Measurements from ENCODE around the gene FRMD1.

Gene FRMD1

GRCh38 chr6:168101590-168102314, 22.7 kb upstream of the FRMD1 start:
- H3K4me2 ChIP-seq (ENCODE audit: low read length): no peak overlapping the region
- no peaks in the 10 kb centered on the region for H3K9me2 ChIP-seq (replicated peaks; ENCODE audit: control insufficient read depth, low read length)
- no peaks in the 10 kb centered on the region for H3K36me3 ChIP-seq (ENCODE audit: control insufficient read depth, low read length)
- H3K27ac ChIP-seq (ENCODE audit: low read depth, low read length): no peak overlapping the region
- H4K20me1 ChIP-seq (ENCODE audit: control insufficient read depth, insufficient read depth, low read depth, low read length): no peaks in the 10 kb centered on the region
- H3K4me3 ChIP-seq (ENCODE audit: low read length): no peak overlapping the region
- no peaks in the 10 kb centered on the region for H3K27me3 ChIP-seq (ENCODE audit: control insufficient read depth, low read length)
- no peaks in the 10 kb centered on the region for H3K9me3 ChIP-seq (ENCODE audit: control insufficient read depth, insufficient read depth, low read length)
- TF ChIP-seq, protein P1, sequence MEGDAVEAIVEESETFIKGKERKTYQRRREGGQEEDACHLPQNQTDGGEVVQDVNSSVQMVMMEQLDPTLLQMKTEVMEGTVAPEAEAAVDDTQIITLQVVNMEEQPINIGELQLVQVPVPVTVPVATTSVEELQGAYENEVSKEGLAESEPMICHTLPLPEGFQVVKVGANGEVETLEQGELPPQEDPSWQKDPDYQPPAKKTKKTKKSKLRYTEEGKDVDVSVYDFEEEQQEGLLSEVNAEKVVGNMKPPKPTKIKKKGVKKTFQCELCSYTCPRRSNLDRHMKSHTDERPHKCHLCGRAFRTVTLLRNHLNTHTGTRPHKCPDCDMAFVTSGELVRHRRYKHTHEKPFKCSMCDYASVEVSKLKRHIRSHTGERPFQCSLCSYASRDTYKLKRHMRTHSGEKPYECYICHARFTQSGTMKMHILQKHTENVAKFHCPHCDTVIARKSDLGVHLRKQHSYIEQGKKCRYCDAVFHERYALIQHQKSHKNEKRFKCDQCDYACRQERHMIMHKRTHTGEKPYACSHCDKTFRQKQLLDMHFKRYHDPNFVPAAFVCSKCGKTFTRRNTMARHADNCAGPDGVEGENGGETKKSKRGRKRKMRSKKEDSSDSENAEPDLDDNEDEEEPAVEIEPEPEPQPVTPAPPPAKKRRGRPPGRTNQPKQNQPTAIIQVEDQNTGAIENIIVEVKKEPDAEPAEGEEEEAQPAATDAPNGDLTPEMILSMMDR (IDR thresholded peaks at IDR 0.05; ENCODE audit: low read depth, low read length, poor library complexity, severe bottlenecking): no peak
- no peak for TF ChIP-seq EZH2phosphoT487 (IDR thresholded peaks at IDR 0.05; ENCODE audit: borderline replicate concordance, low read length)
- no peaks in the 10 kb centered on the region for H3K79me2 ChIP-seq (ENCODE audit: control insufficient read depth, low read length)
- no peaks in the 10 kb centered on the region for H3K4me1 ChIP-seq (ENCODE audit: control insufficient read depth, low read length)
- H3F3A ChIP-seq (ENCODE audit: control insufficient read depth, insufficient read depth): no peaks in the 10 kb centered on the region

- H3K27ac ChIP-seq (ENCODE audit: low read depth, low read length): no peak overlapping the region
- H3K4me1 ChIP-seq (ENCODE audit: control insufficient read depth, low read length): no peaks in the 10 kb centered on the region
- no peaks in the 10 kb centered on the region for H3K9me3 ChIP-seq (ENCODE audit: control insufficient read depth, insufficient read depth, low read length)
- TF ChIP-seq, protein P1 (IDR thresholded peaks at IDR 0.05; ENCODE audit: low read depth, low read length, poor library complexity, severe bottlenecking): no peak
- TF ChIP-seq EZH2phosphoT487 (IDR thresholded peaks at IDR 0.05; ENCODE audit: borderline replicate concordance, low read length): no peak
- no peaks in the 10 kb centered on the region for H3K27me3 ChIP-seq (ENCODE audit: control insufficient read depth, low read length)
- no peaks in the 10 kb centered on the region for H3F3A ChIP-seq (ENCODE audit: control insufficient read depth, insufficient read depth)
- no peak overlapping the region for H3K4me2 ChIP-seq (ENCODE audit: low read length)
- H3K9me2 ChIP-seq (replicated peaks; ENCODE audit: control insufficient read depth, low read length): no peaks in the 10 kb centered on the region
- H4K20me1 ChIP-seq (ENCODE audit: control insufficient read depth, insufficient read depth, low read depth, low read length): no peaks in the 10 kb centered on the region
- no peaks in the 10 kb centered on the region for H3K79me2 ChIP-seq (ENCODE audit: control insufficient read depth, low read length)
- H3K36me3 ChIP-seq (ENCODE audit: control insufficient read depth, low read length): no peaks in the 10 kb centered on the region
- H3K4me3 ChIP-seq (ENCODE audit: low read length): no peak overlapping the region
Observed at GRCh38 chr6:168100803-168101589, 22.0 kb upstream of the FRMD1 start.

DNA sequence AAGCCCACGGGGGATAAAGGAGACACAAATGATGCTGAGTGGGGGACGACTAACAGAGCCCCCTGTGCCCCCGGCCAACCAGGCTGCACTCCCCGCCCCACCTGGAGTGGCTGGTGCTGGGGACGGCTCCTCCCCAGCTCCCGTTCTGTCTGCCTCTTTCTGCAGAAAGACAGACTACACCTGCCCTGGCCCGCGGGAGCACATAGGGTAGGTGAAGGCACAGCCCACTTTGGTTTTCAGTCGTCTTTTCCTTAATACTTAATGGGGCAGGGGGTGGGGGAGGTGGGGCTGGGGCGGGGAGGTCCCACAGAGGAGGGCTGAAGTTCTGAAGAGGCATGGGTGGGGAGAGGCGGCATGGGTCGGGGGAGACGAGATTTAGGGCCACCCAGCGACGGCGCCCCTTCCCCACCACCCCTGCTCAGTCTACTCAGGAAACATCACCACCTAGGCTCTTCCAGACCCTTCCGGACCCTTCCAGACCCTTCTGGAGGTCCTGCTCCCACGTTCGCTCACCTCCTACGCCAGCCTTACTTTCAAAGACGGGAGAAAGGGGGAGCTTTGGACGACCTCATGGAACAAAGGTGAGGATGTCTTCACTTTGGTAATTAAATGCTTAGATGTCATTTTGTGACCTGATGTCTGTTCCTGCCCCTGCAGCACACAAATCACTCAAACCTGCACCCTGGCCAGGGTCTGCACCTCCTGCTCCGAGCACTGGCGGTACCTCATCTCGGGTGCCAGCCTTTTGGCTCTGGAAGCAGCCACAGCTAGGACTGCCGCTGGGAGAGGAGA, 21.2 kb upstream of the FRMD1 start:
- no peaks in the 10 kb centered on the region for H3K27me3 ChIP-seq (ENCODE audit: control insufficient read depth, low read length)

More for the DNA sequence above, 21.2 kb upstream of the FRMD1 start:
- Histone ChIP-seq H3K36me3 (ENCODE audit: control insufficient read depth, low read length) (no peaks in the 10 kb centered on the region), H3F3A (ENCODE audit: control insufficient read depth, insufficient read depth) (no peaks in the 10 kb centered on the region), H3K79me2 (ENCODE audit: control insufficient read depth, low read length) (no peaks in the 10 kb centered on the region), H3K4me1 (ENCODE audit: control insufficient read depth, low read length) (no peaks in the 10 kb centered on the region), H3K4me2 (ENCODE audit: low read length) (no peak overlapping the region), H3K9me3 (ENCODE audit: control insufficient read depth, insufficient read depth, low read length) (no peaks in the 10 kb centered on the region), H3K4me3 (ENCODE audit: low read length) (no peak overlapping the region), H3K27ac (ENCODE audit: low read depth, low read length) (no peak overlapping the region), H3K9me2 (replicated peaks; ENCODE audit: control insufficient read depth, low read length) (no peaks in the 10 kb centered on the region), H4K20me1 (ENCODE audit: control insufficient read depth, insufficient read depth, low read depth, low read length) (no peaks in the 10 kb centered on the region)
- TF ChIP-seq, protein P1 (IDR thresholded peaks at IDR 0.05; ENCODE audit: low read depth, low read length, poor library complexity, severe bottlenecking): no peak
- TF ChIP-seq EZH2phosphoT487 (IDR thresholded peaks at IDR 0.05; ENCODE audit: borderline replicate concordance, low read length): no peak

Data from DOHH2 (cell line).